Mesothelial cell of epicardium (in vitro differentiated cells): ENCODE measurements around the gene PDAP1. TPM values are rescaled to one million over a fixed set of nuclear protein-coding genes. Genes with fewer than 3 reads are reported as not detected.
"Not testable (repeated sequence)": the region's sequence is repeated elsewhere in the genome, so short reads cannot be mapped to it uniquely, and the experiment has no call there.

ENCODE experiments used
- DNase-seq, 2 experiments: peaks; one replicate each; pipeline ENCODE4 v3.0.0; 2021; ENCODE audit warnings: low spot score in 2 of 2; ENCODE audit not compliant: unreplicated experiment in 2 of 2
- H3K27ac Mint-ChIP-seq: 2 replicates; pipeline ENCODE4 v1.8.0; 2021; ENCODE audit warnings: mixed read lengths
- H3K27me3 Mint-ChIP-seq: 2 replicates; pipeline ENCODE4 v1.8.0; 2021; ENCODE audit warnings: low read depth, mixed read lengths
- H3K36me3 Mint-ChIP-seq: 2 replicates; pipeline ENCODE4 v1.8.0; 2021; ENCODE audit warnings: mixed read lengths
- H3K4me1 Mint-ChIP-seq: 2 replicates; pipeline ENCODE4 v1.8.0; 2021; ENCODE audit warnings: mixed read lengths
- H3K4me3 Mint-ChIP-seq: 2 replicates; pipeline ENCODE4 v1.8.0; 2021; ENCODE audit warnings: mild to moderate bottlenecking, moderate library complexity, mixed read lengths
- H3K9me3 Mint-ChIP-seq: 2 replicates; pipeline ENCODE4 v1.8.0; 2021; ENCODE audit warnings: mixed read lengths
- total RNA-seq: library from RNA; stranded (reverse); gene quantifications from 3 replicates; pipeline ENCODE4 v1.2.1, GENCODE V29; 2021
- TF ChIP-seq, protein P1 (sequence below): fragments of 200-600 bp; sonication (generic); IDR thresholded peaks from one replicate; pipeline ENCODE4 v1.5.0; 2021; ENCODE audit warnings: antibody characterized with exemption; ENCODE audit not compliant: unreplicated experiment

Gene PDAP1
- total RNA-seq, 1 donor from 2014 or later: 103 TPM

DNA sequence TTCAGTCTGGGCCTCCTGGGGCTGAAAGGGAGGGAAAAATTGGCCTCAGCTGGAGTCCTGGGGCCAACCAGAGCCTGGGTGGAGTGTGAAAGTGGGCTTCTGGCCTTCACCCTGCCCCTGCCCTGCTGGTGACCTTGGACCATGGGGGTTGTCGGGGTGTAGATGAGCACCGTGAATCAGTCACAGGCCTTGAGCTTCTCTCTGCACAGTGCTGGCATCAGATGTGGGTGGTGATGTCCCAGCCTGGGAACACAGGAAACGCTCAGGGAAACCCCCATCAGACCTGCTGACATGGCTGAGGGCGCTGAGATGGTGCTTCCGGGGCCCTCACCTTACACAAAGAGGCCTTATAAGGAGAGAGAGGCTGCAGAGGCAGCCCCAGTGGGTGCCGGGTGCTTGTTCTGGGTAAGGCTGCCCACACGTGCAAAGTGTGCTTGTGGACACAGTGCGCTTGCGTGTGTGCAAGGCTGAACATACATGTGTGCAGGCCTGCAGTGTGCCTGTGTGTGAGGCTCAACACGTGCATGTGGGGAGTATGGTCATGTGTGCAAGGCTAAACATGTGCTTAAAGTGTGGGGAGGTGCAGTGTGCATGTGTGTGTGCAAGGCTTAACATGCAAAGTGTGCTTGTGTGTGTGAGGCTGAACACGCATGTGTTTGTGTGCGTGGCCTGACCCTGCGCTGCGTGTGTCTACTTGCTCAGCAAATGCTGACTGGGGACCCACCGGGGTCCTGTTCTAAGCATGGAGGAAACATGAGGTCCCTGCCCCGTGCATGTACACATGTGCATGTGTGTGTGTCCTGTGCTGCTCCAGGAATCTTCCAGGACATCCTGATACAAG is 27.4 kb downstream of the PDAP1 start:
- H3K4me3 Mint-ChIP-seq: no peak overlapping the region
- peaks cover 2% of the 10 kb centered on the region for H3K36me3 Mint-ChIP-seq
- no peak overlapping the region for H3K27ac Mint-ChIP-seq
- H3K27me3 Mint-ChIP-seq: no peaks in the 10 kb centered on the region
- no peaks in the 10 kb centered on the region for H3K9me3 Mint-ChIP-seq
- peaks cover 13% of the 10 kb centered on the region for H3K4me1 Mint-ChIP-seq
- DNase-seq: no peak
- TF ChIP-seq, protein P1, sequence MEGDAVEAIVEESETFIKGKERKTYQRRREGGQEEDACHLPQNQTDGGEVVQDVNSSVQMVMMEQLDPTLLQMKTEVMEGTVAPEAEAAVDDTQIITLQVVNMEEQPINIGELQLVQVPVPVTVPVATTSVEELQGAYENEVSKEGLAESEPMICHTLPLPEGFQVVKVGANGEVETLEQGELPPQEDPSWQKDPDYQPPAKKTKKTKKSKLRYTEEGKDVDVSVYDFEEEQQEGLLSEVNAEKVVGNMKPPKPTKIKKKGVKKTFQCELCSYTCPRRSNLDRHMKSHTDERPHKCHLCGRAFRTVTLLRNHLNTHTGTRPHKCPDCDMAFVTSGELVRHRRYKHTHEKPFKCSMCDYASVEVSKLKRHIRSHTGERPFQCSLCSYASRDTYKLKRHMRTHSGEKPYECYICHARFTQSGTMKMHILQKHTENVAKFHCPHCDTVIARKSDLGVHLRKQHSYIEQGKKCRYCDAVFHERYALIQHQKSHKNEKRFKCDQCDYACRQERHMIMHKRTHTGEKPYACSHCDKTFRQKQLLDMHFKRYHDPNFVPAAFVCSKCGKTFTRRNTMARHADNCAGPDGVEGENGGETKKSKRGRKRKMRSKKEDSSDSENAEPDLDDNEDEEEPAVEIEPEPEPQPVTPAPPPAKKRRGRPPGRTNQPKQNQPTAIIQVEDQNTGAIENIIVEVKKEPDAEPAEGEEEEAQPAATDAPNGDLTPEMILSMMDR: no peak

DNA sequence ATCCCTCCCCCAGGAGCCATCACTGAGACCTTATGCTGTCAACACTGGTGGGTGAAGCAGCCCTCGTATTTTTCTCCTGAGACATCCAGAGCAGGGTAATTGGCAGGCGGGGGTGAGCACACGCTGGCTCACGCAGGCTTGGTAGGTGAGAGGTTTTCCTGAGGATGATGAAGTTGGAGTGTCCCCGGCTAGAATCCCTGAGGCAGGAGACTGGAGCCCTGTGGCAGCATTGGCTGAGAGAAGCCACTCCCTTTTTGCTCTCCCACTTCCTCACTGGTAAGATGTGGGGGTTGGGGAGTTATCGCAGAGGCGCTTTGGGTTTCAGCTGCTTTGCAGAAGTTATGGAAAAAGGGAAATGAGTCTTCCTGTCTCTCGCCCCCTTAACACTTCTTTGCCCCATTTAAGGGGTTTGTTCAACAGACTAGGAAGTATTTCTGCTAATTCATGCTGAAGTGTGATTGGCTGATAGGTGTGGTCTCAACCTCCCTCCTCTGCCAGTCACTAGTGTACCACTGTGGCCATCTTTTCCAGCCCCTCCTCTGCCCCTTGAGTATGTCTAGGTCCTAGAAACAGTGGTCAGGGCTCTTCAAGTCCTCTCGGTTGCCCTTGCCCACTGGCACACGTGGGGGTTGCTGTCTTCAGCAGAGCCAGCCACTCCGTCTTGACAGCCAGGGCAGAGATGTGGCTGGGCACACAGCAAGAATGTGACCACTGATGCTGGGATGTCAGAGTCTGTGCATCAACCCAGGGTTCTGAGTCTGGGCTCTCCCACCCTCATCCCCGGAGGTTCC is 28.2 kb downstream of the PDAP1 start:
- peak overlapping the region; percentile 33 for H3K4me3 Mint-ChIP-seq
- no peaks in the 10 kb centered on the region for H3K27me3 Mint-ChIP-seq
- H3K27ac Mint-ChIP-seq: peak overlapping the region; percentile 76
- peaks cover 2% of the 10 kb centered on the region for H3K36me3 Mint-ChIP-seq
- peaks cover 13% of the 10 kb centered on the region for H3K4me1 Mint-ChIP-seq
- TF ChIP-seq, protein P1: no peak
- no peaks in the 10 kb centered on the region for H3K9me3 Mint-ChIP-seq
- DNase-seq: no peak

DNA sequence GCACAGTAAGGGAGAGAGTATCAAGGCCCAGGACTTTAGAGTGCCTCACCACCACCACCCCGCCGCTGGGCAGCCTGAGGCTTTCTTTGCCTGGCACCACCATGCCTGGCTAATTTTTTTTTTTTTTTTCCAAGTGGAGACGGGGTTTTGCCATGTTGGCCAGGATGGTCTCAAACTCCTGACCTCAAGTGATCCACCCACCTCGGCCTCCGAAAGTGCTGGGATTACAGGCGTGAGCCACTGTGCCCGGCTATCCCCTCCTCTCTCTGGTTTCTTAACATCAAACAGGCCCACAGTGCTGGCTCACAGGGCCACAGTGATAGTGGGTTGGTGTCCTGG is 28.7 kb downstream of the PDAP1 start:
- not testable (repeated sequence) for H3K4me3 Mint-ChIP-seq, DNase-seq, H3K36me3 Mint-ChIP-seq, H3K9me3 Mint-ChIP-seq, H3K27me3 Mint-ChIP-seq
- peak overlapping the region; percentile 85 for H3K27ac Mint-ChIP-seq
- peaks cover 13% of the 10 kb centered on the region for H3K4me1 Mint-ChIP-seq

DNA sequence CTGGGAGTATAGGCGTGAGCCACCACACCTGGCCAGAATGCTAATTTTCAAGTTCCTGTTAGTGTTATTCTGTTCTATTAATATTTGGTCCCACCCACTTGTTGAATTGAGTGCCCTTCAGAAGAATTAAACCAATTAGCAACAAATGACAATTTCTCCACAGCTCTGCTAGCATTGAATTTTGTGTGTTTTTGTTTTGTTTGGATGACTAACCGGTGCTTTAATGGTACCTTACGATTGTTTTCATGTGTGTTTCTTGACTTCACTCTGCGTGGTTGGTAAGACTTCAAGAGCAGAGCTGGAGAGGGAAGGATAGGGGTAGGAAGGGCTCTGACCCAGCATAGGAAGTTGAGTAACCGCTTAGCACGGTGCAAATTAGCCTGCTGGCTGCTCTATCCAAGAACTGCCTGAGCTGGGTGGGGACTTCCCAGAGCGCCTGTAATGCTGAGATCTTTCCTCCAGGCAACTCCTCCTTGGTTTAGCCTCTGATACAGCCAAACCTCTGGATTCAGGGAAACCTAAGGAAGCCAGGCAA is 29.3 kb downstream of the PDAP1 start:
- Mint-ChIP-seq H3K4me1 (peaks cover 13% of the 10 kb centered on the region), H3K27me3 (no peaks in the 10 kb centered on the region), H3K9me3 (no peaks in the 10 kb centered on the region), H3K36me3 (peaks cover 2% of the 10 kb centered on the region), H3K27ac (peak overlapping the region; percentile 85), H3K4me3 (no peak overlapping the region)
- no peak for DNase-seq
- TF ChIP-seq, protein P1: no peak

DNA sequence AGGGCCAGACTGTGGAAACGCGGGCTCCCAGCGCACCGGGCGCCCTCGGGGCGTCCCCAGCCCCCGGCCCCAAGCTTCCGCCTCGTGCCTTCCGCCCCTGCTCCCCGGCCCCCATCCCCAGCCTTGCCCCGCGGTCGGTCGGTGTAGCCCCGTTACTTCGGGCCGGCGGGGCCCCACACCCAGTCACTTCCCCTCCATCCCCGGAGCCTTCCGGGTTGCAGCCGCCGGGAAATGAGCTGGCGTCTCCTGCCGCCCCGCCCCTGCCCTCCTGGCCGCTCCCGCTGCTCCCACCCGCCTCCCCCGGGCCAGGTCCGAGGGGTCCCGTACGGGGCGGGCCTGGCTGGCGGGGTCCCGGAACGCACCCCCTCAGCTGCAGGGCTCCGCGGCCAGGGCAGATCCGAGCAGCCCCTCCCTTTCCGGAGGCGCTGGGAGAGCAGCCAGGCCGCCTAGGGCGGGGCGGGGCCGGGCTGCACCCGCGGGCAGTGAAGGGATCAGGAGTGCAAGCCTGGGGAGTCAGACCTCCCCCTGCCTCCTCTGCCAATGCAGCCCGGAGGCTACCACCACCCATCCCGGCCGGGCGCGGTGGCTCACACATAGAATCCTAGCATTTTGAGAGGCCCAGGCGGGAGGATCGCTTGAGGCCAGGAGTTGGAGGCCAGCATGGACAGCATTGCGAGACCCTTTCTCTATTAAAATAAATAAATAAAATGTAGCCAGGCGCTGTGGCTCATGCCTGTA is 33.2 kb downstream of the PDAP1 start:
- Mint-ChIP-seq H3K27me3 (no peaks in the 10 kb centered on the region), H3K27ac (no peak overlapping the region), H3K4me1 (peaks cover 21% of the 10 kb centered on the region), H3K36me3 (peaks cover 2% of the 10 kb centered on the region), H3K4me3 (peak overlapping the region; percentile 55), H3K9me3 (no peaks in the 10 kb centered on the region)
- peak in 1 of 2 experiments; percentile 60 for DNase-seq
- TF ChIP-seq, protein P1: no peak
